Measurements from ENCODE around the gene ZBTB16.

ZBTB16 gene

DNA sequence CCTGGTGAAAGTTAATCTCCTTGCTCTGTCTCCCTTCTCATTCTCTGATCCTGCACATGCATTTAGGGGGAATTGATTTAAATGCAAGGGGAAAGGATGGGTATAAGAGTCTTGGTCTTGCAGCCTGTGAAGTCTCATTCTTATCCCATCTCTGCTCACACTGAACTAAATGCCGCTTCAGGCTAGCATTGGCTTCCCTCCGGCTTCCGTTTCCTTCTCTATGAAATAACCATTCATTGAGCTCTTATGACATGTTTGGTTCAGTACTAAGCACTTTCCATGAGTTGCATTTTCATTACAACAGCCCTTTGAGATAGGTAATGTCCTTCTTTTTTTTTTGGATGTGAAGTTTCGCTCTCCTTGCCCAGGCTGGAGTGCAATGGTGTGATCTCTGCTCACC, 5.6 kb downstream of the ZBTB16 start:
- no peak for DNase-seq

DNA sequence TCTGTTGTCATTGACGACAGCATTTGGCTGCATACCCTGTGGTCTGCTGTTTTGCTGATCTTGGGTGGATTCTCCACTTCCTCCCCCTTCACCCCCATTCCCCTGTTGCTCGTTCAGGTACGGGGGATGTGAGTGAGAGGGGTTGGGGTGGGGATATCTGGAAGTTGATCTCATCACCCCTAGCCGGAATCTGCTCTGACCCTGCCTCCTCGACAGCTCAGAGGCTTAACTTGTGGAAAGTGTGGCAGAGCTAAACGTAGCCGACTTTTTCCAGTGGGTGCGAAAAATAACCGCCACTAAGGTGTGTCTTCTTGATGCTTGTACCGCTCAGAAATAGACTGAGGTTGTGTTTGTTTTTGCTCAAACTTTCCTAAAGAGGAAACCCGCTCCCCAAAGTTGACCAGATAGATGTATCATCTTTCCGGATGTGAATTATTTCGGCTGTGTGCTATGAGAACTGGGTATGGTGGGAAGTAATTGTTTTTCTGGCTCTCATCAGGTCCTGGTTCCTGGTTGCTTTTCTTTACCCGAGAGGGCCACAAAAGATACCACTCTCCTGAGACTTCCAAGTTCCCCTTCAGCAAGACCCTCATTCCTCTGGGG, 6.6 kb downstream of the ZBTB16 start:
- DNase-seq = no peak

DNA sequence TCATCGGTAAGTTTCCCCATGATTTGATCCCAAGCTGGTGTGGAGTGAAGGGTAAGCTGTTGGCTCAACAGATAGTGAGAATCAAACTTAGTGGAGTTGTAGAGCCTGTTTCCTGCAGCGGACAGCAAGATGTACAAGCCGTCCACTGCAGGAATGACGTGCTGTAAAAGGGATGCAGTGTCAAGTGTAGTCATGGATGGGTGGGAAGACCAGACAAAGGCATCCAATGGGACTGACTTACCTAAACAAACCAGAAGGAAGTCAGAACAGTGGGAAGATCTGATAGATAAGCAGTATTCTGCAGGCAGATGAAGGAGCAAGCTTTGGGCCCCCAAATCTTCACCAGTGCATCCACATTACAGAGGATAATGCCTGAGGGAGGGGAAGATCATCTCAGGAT, 8.8 kb downstream of the ZBTB16 start:
- no peak for DNase-seq

DNA sequence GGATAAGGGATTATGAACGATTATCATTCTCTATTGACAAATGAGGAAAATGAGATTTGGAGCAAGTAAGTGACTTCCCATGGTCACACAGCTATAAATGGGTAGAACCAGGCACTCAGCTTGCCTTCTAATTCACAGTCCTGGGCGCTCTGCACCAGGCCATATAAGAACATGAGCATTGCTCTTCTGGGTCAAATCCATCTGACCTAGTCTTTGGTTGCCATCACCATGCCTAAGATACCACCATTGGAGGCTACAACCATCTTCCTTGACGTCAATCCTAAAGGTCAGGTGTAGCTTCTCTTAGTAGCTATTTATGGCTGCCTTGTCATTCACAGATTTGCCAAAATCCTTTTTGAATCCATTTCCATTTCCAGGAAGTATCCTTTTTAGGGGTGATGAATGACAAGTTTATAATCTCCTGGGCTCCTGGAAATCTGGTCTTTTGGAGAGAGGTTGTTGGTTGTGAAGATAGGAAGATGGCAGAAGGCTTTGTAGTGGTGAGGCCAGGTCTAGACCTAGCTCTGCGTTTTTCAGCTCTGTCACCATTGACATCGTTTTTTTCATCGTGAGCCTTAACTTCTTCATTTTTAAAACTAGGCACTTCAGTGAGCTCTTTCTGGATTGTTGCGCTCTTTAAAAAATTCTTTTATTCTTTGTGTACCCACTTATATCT, 11.1 kb downstream of the ZBTB16 start:
- no peak for DNase-seq

DNA sequence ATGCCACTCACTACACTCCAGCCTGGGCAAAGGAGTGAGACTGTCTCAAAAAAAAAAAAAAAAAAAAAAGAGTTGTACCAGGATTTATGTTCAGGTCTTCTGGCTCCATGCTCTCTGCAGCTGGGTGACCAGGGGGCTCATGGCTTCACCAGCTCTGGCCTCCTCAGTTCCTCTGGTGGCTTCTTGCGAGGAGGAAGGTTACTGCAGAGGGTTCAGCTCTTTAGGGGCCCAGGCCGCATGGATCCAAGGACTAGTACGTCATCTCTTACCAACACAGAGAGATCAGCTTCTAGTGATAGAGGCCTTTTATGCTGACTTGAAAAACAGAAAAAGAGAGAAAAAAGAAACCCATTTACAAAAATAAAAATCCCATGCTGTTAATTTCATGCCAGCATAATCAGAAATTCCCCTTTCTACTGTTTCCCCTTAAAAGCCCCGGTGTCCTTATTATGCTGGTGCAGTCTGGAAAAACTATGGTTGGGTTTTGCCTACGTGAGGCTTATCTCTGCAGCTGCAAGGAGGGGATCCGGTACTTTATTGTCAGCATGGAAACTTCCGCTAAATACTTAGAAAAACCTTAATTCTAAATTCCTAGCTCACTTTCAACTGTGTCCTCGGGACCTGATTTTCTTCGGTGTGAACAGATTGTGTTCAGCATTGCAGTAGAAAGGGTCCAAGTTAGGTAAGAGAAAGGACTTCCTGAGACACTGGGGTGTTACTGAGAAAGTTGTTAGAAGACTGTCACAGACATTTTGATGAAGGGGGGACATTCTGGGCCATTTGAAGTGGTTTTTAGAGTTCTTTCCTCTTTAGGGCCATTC, 13.7 kb downstream of the ZBTB16 start:
- DNase-seq = no peak

DNA sequence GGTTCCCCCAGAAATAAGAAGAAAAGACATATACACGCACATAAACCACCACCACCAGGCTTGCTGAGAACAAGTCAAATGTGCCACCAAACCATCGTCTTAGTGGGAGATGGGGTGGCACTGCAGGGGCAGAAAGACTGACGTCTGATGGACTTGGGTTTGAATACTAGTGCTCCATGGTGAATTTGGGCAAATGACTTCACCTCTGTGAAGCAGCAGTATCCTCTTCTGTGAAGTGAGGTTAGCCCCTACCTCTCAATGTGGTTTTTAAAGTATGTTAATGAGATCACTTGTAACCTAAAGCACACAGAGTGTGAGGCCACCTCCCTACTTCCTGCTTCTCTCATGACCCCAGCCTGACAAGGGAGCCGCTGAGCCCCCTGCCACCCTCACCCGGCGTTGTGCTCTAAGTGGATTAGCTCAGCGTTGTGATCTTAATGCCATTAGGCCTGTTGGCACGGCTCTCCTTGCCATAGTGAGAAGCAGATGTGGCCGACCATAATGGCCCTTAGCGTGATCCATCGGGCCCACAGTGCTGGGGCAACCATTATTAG, 14.4 kb downstream of the ZBTB16 start:
- DNase-seq = no peak

DNA sequence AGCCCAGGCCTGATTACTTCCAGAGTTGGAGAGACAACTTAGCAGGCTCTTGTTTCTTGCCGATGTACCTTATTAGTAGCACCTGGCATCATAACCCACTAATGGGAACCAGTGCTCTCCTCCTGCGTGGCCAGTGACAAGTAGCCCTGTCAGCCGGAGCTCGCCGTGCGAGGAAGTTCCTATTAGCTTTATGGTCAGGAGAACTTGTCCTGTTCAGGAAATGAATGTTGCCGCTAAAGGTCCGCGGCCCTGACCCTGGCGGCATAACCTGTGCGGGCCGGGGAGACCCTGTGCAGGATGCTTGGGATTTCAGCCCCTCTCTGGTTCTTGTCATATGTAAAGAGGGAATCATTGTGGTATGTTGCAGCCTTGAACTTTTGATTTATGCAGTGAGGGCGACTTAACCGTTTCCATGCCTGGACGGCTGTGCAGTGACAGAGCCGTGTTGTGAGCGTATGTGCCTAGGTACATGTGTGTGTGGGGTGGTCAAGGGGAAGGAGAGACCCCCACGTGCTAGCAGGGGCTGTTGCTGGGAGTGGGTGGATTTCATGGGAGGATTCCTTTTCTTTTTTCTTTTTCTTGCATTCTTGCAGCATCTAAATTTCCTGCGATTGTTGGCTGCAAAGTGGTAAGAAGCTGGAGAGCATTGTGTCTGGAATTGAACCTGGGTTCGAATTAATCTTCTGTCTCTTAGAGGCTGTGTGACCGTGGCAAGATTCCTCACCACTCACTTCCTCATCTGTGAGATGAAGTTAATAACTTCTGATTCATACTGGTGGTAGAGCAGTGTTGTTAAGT, 15.2 kb downstream of the ZBTB16 start:
- no peak for DNase-seq

DNA sequence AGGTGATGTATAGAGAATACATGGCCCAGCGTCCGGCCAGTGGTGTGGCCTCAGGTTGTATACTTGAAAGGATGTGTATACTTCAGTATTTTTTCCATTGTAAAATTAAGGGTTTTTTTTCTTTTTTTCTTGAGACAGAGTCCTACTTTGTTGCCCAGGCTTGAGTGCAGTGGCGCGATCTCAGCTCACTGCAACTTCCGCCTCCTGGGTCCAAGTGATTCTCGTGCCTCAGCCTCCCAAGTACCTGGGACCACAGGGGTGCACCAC, 15.8 kb downstream of the ZBTB16 start:
- DNase-seq = no peak

DNA sequence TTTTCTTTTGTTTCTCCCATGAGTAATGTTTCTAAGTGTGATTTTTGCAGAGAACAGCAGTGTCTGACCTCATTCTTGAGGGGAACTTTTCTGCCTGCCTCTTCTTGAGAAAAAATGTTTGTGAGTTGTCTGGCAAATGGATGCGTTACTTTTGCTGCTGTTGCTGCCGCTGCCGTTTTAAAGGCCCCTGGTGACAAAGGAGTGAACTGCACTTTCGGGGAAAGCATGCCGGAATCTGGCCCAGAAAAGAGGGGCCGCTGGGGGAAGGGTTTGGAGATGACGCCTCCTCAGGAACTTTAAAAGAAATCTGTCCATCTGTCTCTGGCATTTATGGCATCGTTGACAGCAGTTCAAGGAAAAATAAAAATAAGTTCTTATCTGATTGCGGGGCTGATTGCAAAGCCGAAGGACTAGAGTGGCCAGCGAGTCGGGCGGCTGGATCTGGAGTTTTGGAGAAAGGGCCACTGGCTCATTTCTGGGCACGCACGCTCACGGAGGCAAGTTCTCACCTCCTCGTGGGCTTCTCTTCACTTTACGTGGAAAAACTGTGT, 16.5 kb downstream of the ZBTB16 start:
- no peak for DNase-seq

DNA sequence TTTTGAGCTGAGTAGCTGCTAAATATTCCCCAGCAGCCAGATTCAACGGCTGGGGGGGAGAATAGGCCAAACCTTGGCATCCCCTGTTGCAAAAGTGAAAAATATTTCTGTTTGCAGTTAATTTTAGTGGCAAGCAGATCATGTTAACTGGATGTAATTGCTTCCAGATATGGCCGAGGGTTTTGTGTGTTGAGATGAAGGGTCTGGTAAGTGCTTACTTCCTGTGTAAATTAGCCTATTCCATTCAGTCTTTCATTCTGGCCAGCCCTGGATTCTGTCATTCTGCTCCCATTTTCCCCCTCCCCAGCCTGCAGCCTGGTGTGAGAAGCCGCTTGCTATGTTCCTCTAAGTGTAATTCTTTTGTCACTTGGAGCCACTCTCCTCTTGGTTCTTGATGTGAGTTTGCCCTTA, 17.4 kb downstream of the ZBTB16 start:
- DNase-seq = no peak

DNA sequence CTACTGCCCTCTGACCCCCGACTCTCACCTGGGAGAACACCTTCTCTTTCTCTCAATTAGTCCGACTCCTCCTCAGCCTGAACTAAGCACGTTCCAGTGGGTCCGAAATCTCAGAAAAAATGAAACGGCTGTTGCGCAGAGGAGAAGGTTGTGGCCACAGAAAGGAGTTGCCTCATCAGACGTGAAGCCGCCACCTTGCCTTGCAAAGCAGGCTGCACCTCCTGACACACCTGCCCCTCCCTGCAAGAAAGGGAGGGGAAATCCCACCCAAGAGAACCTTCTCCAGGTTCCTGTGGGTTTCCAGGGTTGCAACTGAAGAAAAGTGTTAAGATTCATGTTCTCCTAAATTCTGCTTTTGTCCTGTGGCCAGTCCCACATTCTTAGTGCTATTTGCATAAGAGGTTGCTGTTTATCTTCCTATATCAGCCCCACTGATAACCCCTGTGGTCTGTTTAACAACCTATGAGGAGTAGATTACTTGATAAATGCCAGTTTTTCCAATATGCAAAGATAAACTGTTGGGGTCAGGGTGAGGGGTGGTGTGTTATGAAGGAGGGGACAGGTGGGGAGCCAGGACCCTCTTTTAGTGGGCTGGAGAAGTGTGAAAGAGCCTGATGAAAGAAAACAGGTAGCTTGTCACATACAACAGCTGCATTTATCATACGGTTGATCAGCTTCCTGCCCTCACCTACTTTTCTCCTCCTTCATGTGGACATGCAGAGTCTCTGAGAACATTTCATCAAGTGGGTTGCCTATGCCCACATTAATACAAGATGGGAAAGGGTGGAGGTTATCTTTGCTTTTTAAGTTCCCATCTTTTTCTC, 18.2 kb downstream of the ZBTB16 start:
- no peak for DNase-seq

DNA sequence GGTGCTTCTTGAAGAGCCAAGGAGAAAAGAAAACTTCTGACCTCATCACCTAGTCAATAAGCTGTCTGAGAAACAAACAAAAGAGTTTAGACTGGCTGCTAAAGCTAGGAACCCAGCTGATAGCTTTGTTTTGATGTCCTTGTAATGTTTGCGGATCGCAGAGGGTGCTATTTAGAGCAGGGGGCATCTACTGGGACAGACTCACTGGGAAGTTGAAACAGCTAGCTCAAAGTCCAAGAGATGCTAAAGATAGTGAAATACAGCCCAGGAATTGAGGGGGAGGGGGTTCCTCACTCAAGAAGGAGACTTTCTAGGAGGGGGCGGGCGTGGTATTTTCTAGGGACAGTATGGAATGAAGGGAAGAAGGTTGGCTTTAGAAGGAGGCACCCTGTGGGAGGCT, 18.9 kb downstream of the ZBTB16 start:
- DNase-seq = no peak

DNA sequence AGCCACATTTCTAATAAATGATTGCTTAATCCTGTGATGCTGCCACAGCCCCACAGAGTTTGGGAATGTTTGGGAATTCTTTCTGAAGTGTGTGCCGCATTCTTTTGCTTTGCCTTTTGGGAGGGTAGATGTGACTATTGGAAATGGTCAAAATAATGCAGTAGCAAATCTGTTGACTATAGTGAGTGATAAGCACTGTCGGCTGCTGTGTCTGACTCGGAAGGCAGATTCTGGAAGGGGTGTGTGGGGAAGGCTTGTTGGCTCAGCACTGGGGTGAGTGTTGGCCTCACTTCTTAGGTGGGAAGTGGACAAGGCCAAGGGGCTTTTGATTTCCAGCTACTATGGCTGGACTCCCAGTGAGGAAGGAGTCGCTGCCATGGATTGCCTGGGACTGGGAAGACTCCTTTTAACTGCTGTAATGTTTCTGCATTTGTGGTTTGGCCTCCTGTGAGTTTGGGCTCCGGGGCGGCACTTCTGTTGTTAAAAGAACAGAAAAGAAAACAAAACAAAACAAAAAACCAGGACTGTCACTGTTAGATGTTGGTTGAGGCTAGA, 20.1 kb downstream of the ZBTB16 start:
- DNase-seq = no peak

DNA sequence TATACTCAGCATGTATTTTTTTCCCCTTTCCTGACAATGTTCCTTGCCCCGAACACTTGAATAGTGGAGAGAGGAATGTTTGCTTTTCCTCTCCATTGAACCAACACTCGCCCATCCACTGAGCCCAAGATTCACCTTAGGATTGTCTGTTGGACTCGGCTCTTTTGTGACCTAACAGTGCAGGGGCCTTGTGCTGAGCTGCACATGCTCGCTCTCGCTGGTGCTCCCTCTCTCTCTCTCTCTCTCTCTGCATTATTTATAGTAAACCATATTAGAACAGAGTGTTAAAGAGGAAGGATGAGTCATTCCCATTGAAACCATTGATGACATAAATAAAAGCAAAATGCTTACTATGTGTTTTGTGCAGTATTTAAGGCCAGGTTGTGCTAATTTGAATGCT, 20.7 kb downstream of the ZBTB16 start:
- DNase-seq = no peak

DNA sequence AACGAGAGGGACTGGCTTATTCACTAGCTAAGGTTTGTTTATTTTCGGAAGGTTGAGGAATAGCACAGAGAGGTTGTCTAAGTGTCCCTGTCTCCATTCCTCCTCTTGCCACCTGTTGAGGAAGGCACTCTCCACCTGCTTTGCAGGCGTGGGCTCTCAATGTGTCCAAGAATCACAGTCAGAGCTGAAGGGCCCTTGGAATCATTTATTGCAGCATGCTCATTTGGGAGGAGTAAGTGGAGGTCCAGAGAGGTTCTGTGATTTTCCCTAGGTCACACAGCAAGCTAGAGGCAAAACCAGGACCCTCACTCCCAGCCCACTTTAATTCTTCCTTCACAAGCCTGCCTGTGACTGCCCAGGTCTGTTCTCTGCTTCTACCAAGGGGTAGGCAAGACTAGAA, 21.3 kb downstream of the ZBTB16 start:
- DNase-seq = no peak

DNA sequence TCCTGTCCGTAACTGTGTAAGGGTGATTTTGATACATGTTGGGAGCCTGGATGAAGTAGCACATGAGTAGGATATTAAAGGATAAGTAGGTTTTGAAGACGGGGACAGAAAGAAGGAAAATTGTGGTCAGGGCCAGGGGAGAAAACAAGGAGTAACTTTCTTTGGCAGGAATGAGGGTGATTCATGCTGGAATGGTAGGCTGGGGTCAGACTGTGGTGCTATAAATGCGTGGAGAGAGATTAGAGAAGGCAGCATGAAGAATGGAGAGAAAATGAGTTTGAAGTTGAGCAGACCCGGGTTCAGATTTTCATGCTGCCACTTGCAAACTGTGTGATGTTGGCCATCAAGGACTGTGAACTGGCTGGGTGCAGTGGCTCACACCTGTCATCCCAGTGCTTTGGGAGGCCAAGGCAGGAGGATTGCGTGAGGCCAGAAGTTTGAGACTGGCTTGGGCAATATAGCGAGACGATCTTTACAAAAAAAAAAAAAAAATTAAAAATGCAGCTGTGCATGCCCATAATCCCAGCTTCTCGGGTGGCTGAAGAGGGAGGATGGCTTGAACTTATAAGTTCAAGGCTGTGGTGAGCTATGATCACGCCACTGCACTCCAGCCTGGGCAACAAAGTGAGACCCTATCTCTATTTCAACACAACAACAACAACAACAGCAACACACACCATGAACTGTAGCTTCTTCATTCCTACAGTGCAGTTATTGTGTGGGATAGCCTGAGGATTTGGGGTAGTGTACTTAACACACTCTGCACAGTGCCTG, 22.3 kb downstream of the ZBTB16 start:
- no peak for DNase-seq

DNA sequence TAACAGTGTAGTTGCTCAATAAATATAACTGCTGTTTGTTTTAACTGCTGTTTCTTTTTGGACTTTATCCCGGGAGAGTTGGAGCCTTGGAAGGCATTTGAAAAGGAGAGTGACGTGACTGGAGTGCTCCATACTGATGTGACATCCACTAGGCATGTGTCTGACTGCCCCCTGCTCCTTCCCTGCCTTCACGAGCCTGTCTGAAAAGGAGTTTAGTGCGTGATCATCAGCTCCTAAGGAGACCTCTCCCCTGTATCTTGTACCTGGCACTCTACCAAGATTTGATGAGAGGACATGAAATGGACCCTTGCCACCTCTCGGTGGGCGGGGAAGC, 22.9 kb downstream of the ZBTB16 start:
- DNase-seq = no peak

DNA sequence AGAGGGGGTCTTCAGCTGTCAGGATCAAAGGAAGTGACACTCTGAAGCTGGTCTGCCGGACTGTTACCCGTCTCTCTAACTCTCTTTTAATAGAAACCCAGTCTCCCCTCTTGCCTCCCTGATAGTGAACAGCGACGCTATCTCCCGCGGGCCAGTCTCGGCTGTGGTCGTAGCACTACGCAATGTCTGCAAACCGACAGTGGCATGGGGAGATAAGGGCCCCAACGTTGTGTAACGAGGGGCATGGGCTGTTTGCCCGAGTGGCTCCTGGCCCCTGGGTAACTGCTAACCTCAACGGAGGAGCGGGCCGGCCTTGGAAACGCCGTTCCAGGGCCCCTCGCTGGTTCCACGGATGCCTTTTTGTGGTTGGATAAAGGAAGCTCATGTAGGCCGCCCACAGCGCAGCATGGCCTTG, 23.3 kb downstream of the ZBTB16 start:
- no peak for DNase-seq

DNA sequence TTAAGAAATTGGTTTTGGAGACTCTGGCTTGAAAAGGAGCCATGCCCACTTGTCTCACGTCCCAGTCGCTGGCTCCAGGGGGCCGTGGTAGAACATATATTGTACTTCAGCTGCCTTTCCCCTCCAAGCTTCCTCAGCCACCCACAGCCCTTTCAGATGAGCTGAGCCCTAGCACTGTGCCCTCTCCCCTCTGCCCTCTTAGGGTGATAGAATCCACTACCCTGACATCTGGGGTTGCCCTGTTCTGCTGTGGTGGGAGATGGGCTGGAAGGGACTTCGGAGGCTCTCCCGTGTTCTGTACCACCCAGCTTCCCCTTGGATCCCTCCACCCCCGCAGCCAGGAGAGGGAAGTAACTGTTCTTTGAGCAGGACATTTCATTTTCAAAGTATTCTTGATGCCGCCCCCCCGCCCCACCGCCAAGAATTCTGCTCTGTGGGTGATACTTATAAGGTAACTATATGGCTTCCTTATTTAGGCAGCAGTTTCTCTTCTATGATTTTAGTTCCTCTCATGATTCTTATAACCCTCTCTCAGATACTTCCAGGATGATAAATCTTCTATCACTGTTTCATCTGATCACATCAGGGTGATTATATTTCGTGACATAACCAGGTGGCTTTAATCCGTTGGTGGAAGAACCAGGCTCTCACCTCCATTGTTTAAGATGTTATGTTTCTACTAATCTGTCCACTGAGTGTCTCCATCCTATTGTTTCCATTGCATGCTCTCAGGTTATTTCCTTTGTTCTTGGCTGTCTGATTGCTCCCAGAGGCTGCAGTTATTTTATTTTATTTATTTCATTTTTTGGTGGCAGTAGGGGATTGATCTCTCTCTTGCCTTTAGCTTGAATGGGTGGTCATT, 24.1 kb downstream of the ZBTB16 start:
- DNase-seq = no peak

DNA sequence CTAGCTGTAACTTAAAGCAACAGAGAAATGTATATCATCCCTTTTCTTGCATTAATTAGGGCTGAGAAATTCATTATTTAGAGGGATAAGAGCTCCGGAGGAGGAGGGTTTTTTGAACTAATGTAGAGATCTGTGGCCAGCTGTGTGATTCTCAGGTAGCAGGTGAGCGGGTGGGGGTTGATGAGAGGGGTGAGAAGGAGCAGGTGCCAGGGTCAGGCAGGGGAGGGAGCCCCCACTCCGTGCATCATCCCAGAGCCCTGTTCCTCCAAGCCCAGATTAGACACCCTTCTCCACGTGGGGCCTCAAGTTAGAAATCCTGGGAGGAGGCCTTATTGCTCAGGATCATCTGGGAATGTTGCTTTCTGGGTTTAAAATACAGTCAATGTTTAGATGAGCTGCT, 24.9 kb downstream of the ZBTB16 start:
- no peak for DNase-seq

Measured in stimulated activated CD4-positive, alpha-beta T cell treated with anti-CD3 and anti-CD28 coated beads, Interleukin-4, amount 100 ng/mL, for 1 hour (primary cell).